Fibroblast of lung (primary cell): ENCODE results near the gene ACACB. TPM values are rescaled to one million over a fixed set of nuclear protein-coding genes. Genes with fewer than 3 reads are reported as not detected.

Experiments used
- DNase-seq, 2 donors: peaks; one replicate each; pipeline versions ENCODE4 v3.0.0 to v3.0.0-alpha.2; 2010; ENCODE audit warnings: low read depth in 2 of 2
- H2AFZ ChIP-seq: 2 replicates; pipeline ENCODE4 v1.5.1; 2012; ENCODE audit warnings: low read length, control low read depth, inconsistent platforms
- H3K27ac ChIP-seq: 2 replicates; pipeline ENCODE4 v1.5.1; 2011; ENCODE audit warnings: low read length, control low read depth; ENCODE audit not compliant: insufficient read depth
- H3K27me3 ChIP-seq: 2 replicates; pipeline ENCODE4 v1.5.1; 2011; ENCODE audit warnings: mild to moderate bottlenecking, low read length; ENCODE audit not compliant: control insufficient read depth, insufficient read depth
- H3K36me3 ChIP-seq: 2 replicates; pipeline ENCODE4 v1.5.1; 2011; ENCODE audit warnings: low read length; ENCODE audit not compliant: control insufficient read depth, insufficient read depth
- H3K4me1 ChIP-seq: 2 replicates; pipeline ENCODE4 v1.5.1; 2011; ENCODE audit warnings: low read length; ENCODE audit not compliant: control insufficient read depth, insufficient read depth; ENCODE audit errors: extremely low read depth
- H3K4me2 ChIP-seq: 2 replicates; pipeline ENCODE4 v1.5.1; 2011; ENCODE audit warnings: low read length, control low read depth; ENCODE audit not compliant: insufficient read depth; ENCODE audit errors: extremely low read depth
- H3K4me3 ChIP-seq, 4 experiments: fragments of 200-600 bp in 1 of 4; sonication (generic) in 1 of 4; replicated peaks in 1 of 4; 2 replicates each; pipeline ENCODE4 v1.5.1; 2011 to 2016; ENCODE audit warnings: low read length in 4 of 4, low read depth in 3 of 4, mild to moderate bottlenecking in 3 of 4, control low read depth in 2 of 4, inconsistent platforms in 1 of 4, mixed read lengths in 1 of 4; ENCODE audit not compliant: insufficient read depth in 1 of 4; ENCODE audit errors: control extremely low read depth in 1 of 4
- H3K79me2 ChIP-seq: 2 replicates; pipeline ENCODE4 v1.5.1; 2012; ENCODE audit warnings: mild to moderate bottlenecking, low read length, inconsistent platforms; ENCODE audit not compliant: control insufficient read depth, insufficient read depth
- H3K9ac ChIP-seq: 2 replicates; pipeline ENCODE4 v1.5.1; 2011; ENCODE audit warnings: mild to moderate bottlenecking, low read length, control low read depth; ENCODE audit not compliant: insufficient read depth
- H3K9me3 ChIP-seq: 2 replicates; pipeline ENCODE4 v1.5.1; 2012; ENCODE audit warnings: low read depth, low read length; ENCODE audit not compliant: control insufficient read depth, insufficient read depth
- H4K20me1 ChIP-seq: 2 replicates; pipeline ENCODE4 v1.5.1; 2011; ENCODE audit warnings: low read length; ENCODE audit not compliant: control insufficient read depth, insufficient read depth; ENCODE audit errors: extremely low read depth
- EZH2 ChIP-seq: IDR thresholded peaks from 2 replicates; pipeline ENCODE4 v1.5.1; 2012; ENCODE audit warnings: low read length, control low read depth, mild to moderate bottlenecking; ENCODE audit errors: missing control alignments
- polyA plus RNA-seq, 2 donors: library from polyadenylated mRNA; depleted of rRNA in 1 of 2; stranded (reverse) in 1 of 2; unstranded in 1 of 2; fragments of >200 nt; gene quantifications; 2 replicates each; pipeline ENCODE4 v1.2.1, GENCODE V29; 2011 to 2012; ENCODE audit warnings: missing spikeins in 1 of 2
- total RNA-seq: library from RNA; depleted of rRNA; stranded (reverse); fragments of >200 nt; gene quantifications from 2 replicates; pipeline ENCODE4 v1.2.1, GENCODE V29; 2014
- TF ChIP-seq, protein P1 (sequence below), 2 donors: IDR thresholded peaks in 1 of 2; conservative IDR thresholded peaks in 1 of 2; 1 replicate in 1 of 2; 2 replicates in 1 of 2; pipeline ENCODE4 v1.5.1; 2011 to 2012; ENCODE audit warnings: low read length in 2 of 2, control low read depth in 1 of 2, inconsistent platforms in 1 of 2, low read depth in 1 of 2, mild to moderate bottlenecking in 1 of 2

Gene ACACB
- total and polyA plus RNA-seq, 2 donors (not counting 1 experiment from before 2014, with no cell fraction given), result 1.5 to 9.1 TPM

DNA sequence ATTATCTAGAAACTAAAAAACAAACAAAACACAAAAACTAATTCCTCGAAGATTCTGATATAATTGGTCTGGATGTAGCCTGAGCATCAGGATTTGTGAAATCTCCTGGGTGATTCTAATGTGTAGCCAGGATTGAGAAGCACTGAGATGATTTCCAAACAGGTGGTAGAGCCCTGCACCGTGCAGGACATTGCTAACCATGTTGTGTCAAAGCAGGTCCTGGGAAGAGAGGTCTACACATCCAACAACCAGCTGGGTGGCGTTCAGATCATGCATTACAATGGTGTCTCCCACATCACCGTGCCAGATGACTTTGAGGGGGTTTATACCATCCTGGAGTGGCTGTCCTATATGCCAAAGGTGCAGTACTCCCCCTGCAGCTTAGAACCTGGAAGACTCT, 136.4 kb downstream of the ACACB start:
- Histone ChIP-seq H4K20me1 (no peaks in the 10 kb centered on the region), H3K27me3 (no peaks in the 10 kb centered on the region), H3K4me3 (no peak overlapping the region), H3K9me3 (no peaks in the 10 kb centered on the region), H3K27ac (no peak overlapping the region), H3K4me1 (no peaks in the 10 kb centered on the region), H3K4me2 (no peak overlapping the region), H3K79me2 (no peaks in the 10 kb centered on the region), H3K9ac (no peak overlapping the region), H2AFZ (no peak overlapping the region), H3K36me3 (no peaks in the 10 kb centered on the region)
- TF ChIP-seq EZH2, result no peak
- TF ChIP-seq, protein P1, sequence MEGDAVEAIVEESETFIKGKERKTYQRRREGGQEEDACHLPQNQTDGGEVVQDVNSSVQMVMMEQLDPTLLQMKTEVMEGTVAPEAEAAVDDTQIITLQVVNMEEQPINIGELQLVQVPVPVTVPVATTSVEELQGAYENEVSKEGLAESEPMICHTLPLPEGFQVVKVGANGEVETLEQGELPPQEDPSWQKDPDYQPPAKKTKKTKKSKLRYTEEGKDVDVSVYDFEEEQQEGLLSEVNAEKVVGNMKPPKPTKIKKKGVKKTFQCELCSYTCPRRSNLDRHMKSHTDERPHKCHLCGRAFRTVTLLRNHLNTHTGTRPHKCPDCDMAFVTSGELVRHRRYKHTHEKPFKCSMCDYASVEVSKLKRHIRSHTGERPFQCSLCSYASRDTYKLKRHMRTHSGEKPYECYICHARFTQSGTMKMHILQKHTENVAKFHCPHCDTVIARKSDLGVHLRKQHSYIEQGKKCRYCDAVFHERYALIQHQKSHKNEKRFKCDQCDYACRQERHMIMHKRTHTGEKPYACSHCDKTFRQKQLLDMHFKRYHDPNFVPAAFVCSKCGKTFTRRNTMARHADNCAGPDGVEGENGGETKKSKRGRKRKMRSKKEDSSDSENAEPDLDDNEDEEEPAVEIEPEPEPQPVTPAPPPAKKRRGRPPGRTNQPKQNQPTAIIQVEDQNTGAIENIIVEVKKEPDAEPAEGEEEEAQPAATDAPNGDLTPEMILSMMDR (conservative IDR thresholded peaks at IDR 0.05 in 1 of 2, IDR thresholded peaks at IDR 0.05 in 1 of 2; ENCODE audit: low read depth in 1 of 2, low read length in 2 of 2), result no peak
- no peak for DNase-seq

GRCh38 chr12:109253913-109254544, 137.6 kb downstream of the ACACB start:
- no peaks in the 10 kb centered on the region for H3K27me3 ChIP-seq
- no peaks in the 10 kb centered on the region for H3K79me2 ChIP-seq
- no peak overlapping the region for H3K9ac ChIP-seq
- no peak overlapping the region for H3K27ac ChIP-seq
- H3K4me2 ChIP-seq, result no peak overlapping the region
- H3K9me3 ChIP-seq, result no peaks in the 10 kb centered on the region
- TF ChIP-seq EZH2, result no peak
- TF ChIP-seq, protein P1 (conservative IDR thresholded peaks at IDR 0.05 in 1 of 2, IDR thresholded peaks at IDR 0.05 in 1 of 2; ENCODE audit: low read depth in 1 of 2, low read length in 2 of 2), result no peak
- H3K4me3 ChIP-seq, result no peak overlapping the region
- H2AFZ ChIP-seq, result no peak overlapping the region
- no peak for DNase-seq
- H4K20me1 ChIP-seq, result no peaks in the 10 kb centered on the region
- no peaks in the 10 kb centered on the region for H3K4me1 ChIP-seq
- H3K36me3 ChIP-seq, result no peaks in the 10 kb centered on the region

GRCh38 chr12:109255377-109255776, 139.0 kb downstream of the ACACB start:
- H3K27me3 ChIP-seq, result no peaks in the 10 kb centered on the region
- no peaks in the 10 kb centered on the region for H3K9me3 ChIP-seq
- no peaks in the 10 kb centered on the region for H3K4me1 ChIP-seq
- H3K27ac ChIP-seq, result no peak overlapping the region
- no peaks in the 10 kb centered on the region for H3K36me3 ChIP-seq
- H3K9ac ChIP-seq, result no peak overlapping the region
- no peaks in the 10 kb centered on the region for H4K20me1 ChIP-seq
- H3K79me2 ChIP-seq, result no peaks in the 10 kb centered on the region
- H3K4me3 ChIP-seq, result no peak overlapping the region
- TF ChIP-seq, protein P1 (conservative IDR thresholded peaks at IDR 0.05 in 1 of 2, IDR thresholded peaks at IDR 0.05 in 1 of 2; ENCODE audit: low read depth in 1 of 2, low read length in 2 of 2), result peak in 1 of 2 donors; percentile 21
- TF ChIP-seq EZH2, result no peak
- no peak overlapping the region for H2AFZ ChIP-seq
- H3K4me2 ChIP-seq, result no peak overlapping the region
- peak; percentile 8 to 15 for DNase-seq
